IPS-NIHi7 (cell line): ENCODE data around the gene LYRM1.
A peak's percentile ranks its signal among the peaks of the same experiment; 100 is the strongest.
"Not testable (repeated sequence)": the region's sequence is repeated elsewhere in the genome, so short reads cannot be mapped to it uniquely, and the experiment has no call there.

ENCODE experiments used
- DNase-seq: peaks from one replicate; pipeline ENCODE4 v3.0.0; 2012; ENCODE audit warnings: mixed read lengths; ENCODE audit errors: extremely low spot score

The LYRM1 gene

DNA sequence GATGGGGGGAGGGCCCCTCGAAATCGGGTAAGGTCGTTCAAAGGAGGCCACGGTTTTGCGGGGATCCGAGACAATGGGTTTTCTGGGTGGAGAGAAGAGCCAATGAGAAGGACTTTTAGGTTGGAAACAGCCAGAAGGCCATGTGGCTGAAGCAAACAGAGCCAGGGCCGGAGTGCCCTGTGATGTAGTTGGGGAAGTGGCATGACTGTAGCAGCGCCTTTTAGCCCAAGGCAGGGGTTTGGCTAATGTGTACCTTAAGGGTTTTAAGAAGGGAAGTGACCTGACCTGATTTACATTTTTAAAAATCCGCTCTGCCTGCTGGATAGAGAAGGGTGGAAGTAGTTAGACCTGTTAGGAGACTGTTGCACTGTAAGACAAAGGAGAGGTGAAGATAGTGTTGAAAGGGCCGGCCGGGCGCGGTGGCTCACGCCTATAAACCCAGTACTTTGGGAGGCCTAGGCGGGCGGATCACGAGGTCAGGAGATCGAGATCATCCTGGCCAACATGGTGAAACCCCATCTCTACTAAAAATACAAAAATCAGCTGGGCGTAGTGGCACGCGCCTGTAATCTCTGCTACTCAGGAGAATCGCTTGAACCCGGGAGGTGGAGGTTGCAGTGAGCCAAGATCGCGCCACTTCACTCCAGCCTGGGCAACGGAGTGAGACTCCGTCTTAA, 1.0 kb downstream of the LYRM1 start:
- DNase-seq = peak; percentile 38

DNA sequence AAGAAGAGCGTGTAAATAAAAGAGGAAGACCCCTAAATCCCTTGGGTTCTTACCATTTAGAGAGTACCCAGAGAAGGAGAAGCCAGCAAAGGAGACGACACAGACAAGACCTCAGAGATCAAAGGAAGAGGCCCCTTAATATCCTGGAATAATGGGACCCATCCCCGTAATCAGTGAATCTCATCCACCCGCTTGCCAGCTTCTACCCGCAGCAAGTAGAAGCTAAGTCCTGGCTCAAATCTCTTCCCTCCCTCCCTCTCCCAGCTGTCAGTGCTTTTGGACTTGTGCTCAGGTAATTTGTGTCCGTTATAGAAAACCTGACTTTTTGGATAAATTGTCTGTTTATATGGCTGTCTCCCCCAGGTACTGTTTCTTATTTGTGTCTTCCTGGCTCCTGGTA, 1.9 kb downstream of the LYRM1 start:
- DNase-seq = no peak

GRCh38 chr16:20903116-20903898, 2.7 kb downstream of the LYRM1 start:
- DNase-seq = no peak

DNA sequence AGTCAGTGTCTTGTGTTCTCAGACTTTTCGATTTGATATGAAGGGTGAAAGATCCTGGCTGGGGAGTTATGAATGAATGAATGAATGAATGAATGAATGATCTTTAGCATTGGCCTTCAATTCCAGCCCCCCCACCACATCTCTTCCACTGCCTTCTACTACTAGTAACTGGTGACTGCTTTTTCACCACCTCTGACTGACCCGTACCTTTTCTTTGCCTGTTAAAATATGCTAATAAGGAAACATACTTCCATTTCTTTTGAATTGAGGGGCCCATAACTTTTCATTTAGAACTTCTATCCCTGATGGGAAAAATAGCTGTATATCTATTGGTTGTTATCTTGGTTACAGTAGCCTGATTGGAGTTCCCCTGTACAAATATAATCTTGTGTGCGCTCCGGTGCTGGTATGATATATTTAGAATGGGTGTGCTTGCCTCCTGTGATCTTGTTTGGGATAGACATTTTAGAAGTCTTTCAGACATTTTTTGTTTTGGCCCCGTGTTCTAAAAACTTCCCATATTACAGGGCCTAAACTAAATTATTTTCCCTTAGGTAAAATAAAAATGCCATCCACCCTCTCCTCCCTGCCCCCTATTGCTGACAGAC, 3.4 kb downstream of the LYRM1 start:
- no peak for DNase-seq

- DNase-seq = no peak
These were observed 4.0 kb downstream of the LYRM1 start for GRCh38 chr16:20904507-20905081.

DNA sequence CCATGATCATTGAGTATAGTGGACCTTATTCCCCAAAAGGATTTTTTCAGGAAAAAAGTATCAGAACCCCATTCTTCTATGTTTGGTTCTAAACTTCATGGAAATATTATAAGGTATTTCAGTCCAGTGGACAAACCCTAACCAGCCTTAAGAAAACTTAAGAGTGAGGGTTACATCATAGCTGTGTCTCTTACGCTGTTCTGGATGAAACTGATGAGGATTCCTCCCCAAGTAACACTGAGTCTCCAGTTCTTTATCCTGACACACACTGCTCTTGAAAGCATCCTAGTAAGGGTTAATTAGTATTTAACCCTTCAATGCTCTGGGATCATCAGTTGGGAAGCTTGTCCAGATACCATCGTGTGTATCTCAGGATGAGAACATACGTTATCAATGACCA, 5.0 kb downstream of the LYRM1 start:
- no peak for DNase-seq

DNA sequence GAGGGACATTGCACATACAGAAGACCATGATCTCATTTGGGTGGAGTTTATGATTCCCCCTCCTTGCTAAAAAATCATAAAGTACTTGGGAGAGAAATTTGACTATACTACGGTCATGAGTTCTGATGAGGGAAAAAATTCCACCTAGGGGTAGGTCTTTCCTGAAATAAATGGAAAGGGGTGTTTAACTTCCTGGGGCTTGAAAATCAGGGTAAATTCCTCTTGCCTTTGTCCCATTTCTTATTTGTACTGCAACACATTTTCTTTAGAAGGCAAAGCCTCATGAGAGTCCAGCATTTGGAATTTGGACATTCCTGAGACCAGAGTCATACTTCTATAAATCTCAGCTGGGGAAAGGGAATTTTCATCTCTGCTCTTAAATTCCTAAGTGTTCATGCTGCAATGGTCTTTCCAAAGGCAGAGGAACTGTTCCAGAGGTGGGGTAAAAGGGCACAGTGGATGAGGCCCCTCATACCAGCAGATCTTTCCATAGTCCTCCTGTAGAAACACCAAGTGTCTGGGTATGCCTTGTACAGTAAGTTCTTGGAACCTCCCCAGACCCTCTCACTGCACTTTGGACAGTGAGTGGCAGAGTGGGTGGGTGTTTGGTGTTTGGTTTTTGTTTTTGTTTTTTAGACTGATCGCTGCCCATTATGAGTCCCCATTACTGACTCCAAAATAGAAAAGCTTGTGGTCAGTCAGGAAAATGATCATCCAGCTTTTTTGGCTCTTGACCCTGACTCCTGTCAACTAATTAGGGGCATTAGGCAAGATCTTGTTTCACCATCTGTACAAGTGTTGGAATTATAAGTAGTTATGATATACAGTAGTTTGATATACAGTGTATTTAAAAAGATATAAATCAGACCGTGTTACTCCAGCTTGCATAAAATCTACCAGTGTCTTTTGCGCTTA, 6.0 kb downstream of the LYRM1 start:
- DNase-seq = no peak

DNA sequence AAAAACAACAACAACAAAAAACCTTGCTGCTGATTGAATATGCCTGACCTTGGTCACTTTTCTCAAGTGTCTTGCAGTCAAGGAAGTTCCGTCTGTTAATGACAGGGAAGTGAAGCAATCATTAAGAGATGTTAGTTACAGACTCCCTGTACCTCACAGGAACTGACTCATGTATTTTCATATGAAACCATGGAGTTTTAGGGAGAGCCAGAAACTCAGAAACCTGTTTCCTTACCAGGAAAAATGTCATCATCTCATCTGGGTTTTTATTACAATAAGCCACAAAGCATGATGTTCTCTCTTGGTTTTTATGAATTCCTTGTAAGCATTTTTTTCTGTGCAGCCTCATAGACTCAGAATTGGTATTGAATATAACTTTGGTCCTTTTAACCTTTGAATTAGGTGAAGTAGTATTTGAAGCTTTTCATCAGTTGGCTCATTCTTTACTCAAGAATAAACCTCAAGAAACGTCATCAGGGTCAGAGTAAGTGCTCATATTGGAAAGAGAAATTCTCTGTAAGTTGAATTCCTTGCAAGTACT, 10.3 kb downstream of the LYRM1 start:
- no peak for DNase-seq

DNA sequence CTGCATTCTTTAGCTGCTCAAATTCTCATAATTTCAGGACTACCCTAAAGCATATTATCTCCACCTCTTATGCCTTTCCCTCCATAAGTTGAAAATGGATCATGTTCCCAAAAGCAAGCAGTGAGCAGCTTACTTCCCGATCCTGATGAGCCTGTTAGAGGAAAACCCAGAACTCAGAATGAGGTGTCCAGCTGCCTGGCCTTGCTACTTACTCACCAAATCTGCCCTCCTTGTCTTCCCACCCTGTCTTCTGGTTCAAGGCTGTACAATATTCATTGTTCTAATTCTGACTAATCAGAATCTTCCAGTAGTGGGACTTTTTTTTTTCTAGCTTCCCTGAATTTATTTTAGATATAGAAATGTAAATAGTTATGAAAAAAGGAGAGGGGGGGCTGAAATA, 10.8 kb downstream of the LYRM1 start:
- no peak for DNase-seq

DNA sequence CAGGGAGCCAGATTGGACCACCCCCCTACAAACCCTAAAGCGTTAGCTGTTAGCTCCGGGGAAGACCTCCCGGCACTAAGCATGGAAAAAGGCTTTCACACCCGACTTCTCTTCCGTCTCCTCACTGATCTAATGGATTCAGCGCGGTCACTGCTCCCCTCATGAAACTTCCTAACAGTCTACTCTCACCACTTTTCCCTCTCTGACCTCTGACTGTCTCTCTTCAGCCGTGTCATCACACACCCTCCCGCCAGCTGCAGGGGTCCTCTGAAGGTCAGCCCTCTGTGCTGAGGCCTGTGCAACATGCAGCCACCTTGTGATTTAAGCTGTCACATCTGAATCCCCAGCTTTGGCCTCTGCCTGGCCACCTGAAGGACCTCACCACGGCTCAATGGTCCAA, 15.7 kb downstream of the LYRM1 start:
- DNase-seq = no peak

- DNase-seq = no peak
These were observed 16.4 kb downstream of the LYRM1 start for GRCh38 chr16:20916942-20917341.

- DNase-seq = no peak
These were observed 18.1 kb downstream of the LYRM1 start for GRCh38 chr16:20918486-20919239.

- no peak for DNase-seq
These were observed 19.5 kb downstream of the LYRM1 start for GRCh38 chr16:20920091-20920490.

DNA sequence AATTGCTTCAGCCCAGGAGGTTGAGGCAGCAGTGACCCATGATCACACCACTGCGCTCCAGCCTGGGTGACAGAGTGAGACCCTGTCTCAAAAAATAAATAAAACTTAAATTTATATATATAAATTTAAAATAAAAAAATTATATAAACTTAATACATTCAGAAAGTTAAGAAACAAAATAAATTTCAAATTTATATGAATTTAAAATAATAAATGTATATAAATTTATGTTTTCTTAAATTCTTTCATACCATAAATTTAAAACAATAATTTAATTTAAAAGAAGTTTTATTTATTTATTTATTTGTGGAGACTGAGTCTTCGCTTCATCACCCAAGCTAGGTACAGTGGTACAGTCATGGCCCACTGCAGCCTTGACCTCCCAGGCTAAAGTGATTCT, 20.2 kb downstream of the LYRM1 start:
- no peak for DNase-seq

- DNase-seq = no peak
These were observed 23.3 kb downstream of the LYRM1 start for GRCh38 chr16:20923876-20924275.

DNA sequence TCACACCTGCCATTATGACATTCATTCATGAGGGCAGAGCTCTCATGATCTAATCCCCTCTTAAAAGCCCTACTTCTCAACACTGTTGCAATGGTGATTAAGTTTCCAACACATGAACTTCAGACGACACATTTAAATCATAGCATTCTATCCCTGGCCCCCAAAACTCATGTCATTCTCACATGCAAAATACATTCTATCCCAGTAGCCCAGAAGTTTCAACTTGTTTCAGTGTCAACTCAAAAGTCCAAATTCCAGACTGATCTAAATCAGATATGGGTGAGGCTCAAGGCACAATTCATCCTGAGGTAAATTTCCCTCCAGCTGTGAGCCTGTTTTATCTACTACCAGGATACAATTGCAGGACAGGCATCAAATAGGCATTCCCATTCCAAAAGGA, 25.2 kb downstream of the LYRM1 start:
- no peak for DNase-seq

- no peak for DNase-seq
These were observed 28.3 kb downstream of the LYRM1 start for GRCh38 chr16:20928774-20929411.

GRCh38 chr16:20929676-20930364, 29.2 kb downstream of the LYRM1 start:
- not testable (repeated sequence) for DNase-seq

- no peak for DNase-seq
These were observed 29.8 kb downstream of the LYRM1 start for GRCh38 chr16:20930365-20930690.
